Spleen (tissue), 7 donors: ENCODE measurements around the gene SRPRA.
A peak's percentile ranks its signal among the peaks of the same experiment; 100 is the strongest.

ENCODE experiments used
- CTCF ChIP-seq, 11 experiments: fragments of 200-600 bp in 7 of 11; fragments of 450-650 bp in 4 of 11; sonication (generic) in 4 of 11; IDR thresholded peaks in 8 of 11; conservative IDR thresholded peaks in 3 of 11; 1 replicate in 7 of 11; 2 replicates in 4 of 11; pipeline versions ENCODE4 v1.4.0 to v1.8.0; 2016 to 2021; ENCODE audit warnings: antibody characterized with exemption in 11 of 11, inconsistent platforms in 4 of 11, mild to moderate bottlenecking in 1 of 11
- POLR2A ChIP-seq, 3 donors: fragments of 450-650 bp; IDR thresholded peaks; one replicate each; pipeline ENCODE4 v1.5.1; 2017; ENCODE audit warnings: antibody characterized with exemption in 3 of 3, mild to moderate bottlenecking in 1 of 3
- donor health status: DM: no; HTN: no; CAD: no; lungs with moderate emphysema.
- donor health status: DM: no; HTN: no; CAD: no.
- donor health status: DM: no; HTN: no; CAD: no.

DNA sequence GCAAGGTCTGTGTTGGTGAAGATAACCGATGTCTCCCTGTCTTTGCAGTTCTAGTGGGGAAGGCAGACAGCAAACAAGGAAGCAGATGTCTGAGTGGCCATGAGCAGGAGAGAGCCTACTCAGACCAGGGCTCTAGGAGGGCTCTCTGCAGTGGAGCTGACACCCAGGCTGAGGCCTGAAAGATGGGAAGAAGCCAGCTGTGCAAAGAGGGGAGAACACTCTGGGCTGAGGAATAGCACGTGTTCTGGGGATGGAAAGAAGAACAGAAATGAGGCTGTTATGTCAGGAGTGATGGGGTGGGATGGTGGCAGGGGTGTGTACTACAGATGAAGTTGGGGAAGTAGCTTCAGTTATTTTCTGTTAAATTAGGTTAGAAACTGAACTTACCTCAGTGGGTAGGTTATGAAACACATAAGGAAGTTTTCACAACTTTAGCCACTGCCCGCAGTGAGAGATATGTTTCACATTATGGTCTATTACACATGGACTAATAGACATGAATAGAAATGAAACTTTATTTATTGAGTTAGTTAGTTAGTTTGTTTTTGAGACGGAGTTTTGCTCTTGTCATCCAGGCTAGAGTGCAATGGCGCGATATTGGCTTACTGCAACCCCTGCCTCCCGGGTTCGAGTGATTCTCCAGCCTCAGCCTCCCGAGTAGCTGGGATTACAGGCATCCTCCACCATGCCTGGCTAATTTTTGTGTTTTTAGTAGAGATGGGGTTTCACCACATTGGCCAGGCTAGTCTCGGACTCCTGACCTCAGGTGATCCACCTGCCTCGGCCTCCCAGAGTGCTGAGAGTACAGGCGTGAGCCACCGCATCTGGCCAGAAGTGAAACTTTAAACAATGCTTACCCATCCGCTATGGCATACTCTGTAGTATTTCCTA is 43.0 kb upstream of the SRPRA start:
- TF ChIP-seq CTCF (IDR thresholded peaks at IDR 0.05 in 8 of 11, conservative IDR thresholded peaks at IDR 0.05 in 3 of 11) = peak in 5 of 11 experiments; percentile 5 to 56 (median 40)
- TF ChIP-seq POLR2A (IDR thresholded peaks at IDR 0.05) = no peak
